Tibial nerve (tissue), 4 donors: Measurements from ENCODE around the gene KCNK3. TPM values are rescaled to one million over a fixed set of nuclear protein-coding genes. Genes with fewer than 3 reads are reported as not detected.

Source experiments
- DNase-seq, 2 donors: peaks; one replicate each; pipeline ENCODE4 v3.0.0-alpha.2; 2019; ENCODE audit warnings: low spot score in 2 of 2
- H3K27ac ChIP-seq, 4 donors: fragments of 200-600 bp; sonication (generic) in 3 of 4; one replicate each; pipeline ENCODE4 v1.5.1; 2017 to 2019; ENCODE audit warnings: mild to moderate bottlenecking in 1 of 4
- H3K27me3 ChIP-seq, 2 donors: fragments of 200-600 bp; sonication (generic) in 1 of 2; one replicate each; pipeline versions ENCODE4 v1.5.1 to v1.6.0; 2017 to 2019
- H3K36me3 ChIP-seq, 3 donors: fragments of 200-600 bp; sonication (generic); one replicate each; pipeline ENCODE4 v1.5.1; 2018 to 2019
- H3K4me1 ChIP-seq, 4 donors: fragments of 200-600 bp; sonication (generic) in 3 of 4; one replicate each; pipeline ENCODE4 v1.5.1; 2017 to 2019
- H3K4me3 ChIP-seq, 4 donors: fragments of 200-600 bp; sonication (generic) in 3 of 4; one replicate each; pipeline ENCODE4 v1.5.1; 2017 to 2019; ENCODE audit warnings: mild to moderate bottlenecking in 1 of 4, moderate library complexity in 1 of 4
- H3K9me3 ChIP-seq, 4 donors: fragments of 200-600 bp; sonication (generic) in 3 of 4; one replicate each; pipeline ENCODE4 v1.5.1; 2017 to 2019
- CTCF ChIP-seq, 5 experiments: fragments of 200-600 bp in 3 of 5; fragments of 450-650 bp in 2 of 5; sonication (generic) in 3 of 5; IDR thresholded peaks; one replicate each; pipeline ENCODE4 v1.5.1; 2016 to 2019; ENCODE audit warnings: antibody characterized with exemption in 5 of 5, mild to moderate bottlenecking in 3 of 5, moderate library complexity in 2 of 5
- EP300 ChIP-seq, 2 donors: sonication (generic); formaldehyde crosslinking; IDR thresholded peaks; one replicate each; pipeline ENCODE4 v1.6.1; 2017; ENCODE audit warnings: antibody characterized with exemption in 2 of 2, mild to moderate bottlenecking in 1 of 2
- POLR2A ChIP-seq, 2 donors: fragments of 450-650 bp; IDR thresholded peaks; one replicate each; pipeline ENCODE4 v1.6.1; 2017; ENCODE audit warnings: antibody characterized with exemption in 2 of 2, mild to moderate bottlenecking in 2 of 2, moderate library complexity in 2 of 2
- WGBS, 2 donors: methylation state at CpG; one replicate each; pipeline ENCODE4 v1.1.5; 2018; 5-methylcytosine and 5-hydroxymethylcytosine counted together
- total RNA-seq, 4 donors: library from RNA; depleted of rRNA; stranded (reverse); fragments of >200 nt; gene quantifications; one replicate each; pipeline ENCODE4 v1.1.0, GENCODE V29; 2016

The KCNK3 gene
- 1 to 10 TPM in 3 of 4 donors, under 1 TPM in 1; 0.84 to 6.9 (median 1.7) TPM for total RNA-seq

GRCh38 chr2:26692279-26692896 is at the start of gene KCNK3:
Gene KCNK3, plus strand, starts transcription at chr2:26692722. Its CDS starts 154 bp downstream, at chr2:26692876.
- no peaks in the 10 kb centered on the region for H3K9me3 ChIP-seq
- peak within 1 kb of the TSS; percentile 16 to 48 (median 24) for H3K4me3 ChIP-seq
- 3% methylated on average over 17 to 36 of the region's 64 CpGs for WGBS, 2 donors
- H3K4me1 ChIP-seq = peaks cover 0 to 18% (median 9%) of the 10 kb centered on the region in 4 donors
- peaks cover 0 to 79% of the 10 kb centered on the region in 2 donors for H3K27me3 ChIP-seq
- no peak for DNase-seq
- H3K36me3 ChIP-seq = no peaks in the 10 kb centered on the region
- H3K27ac ChIP-seq = peak within 1 kb of the TSS in 1 of 4 donors; percentile 36
- no peak for TF ChIP-seq CTCF (IDR thresholded peaks at IDR 0.05)
- no peak for TF ChIP-seq POLR2A (IDR thresholded peaks at IDR 0.05)
- no peak for TF ChIP-seq EP300 (IDR thresholded peaks at IDR 0.05)

GRCh38 chr2:26644188-26644835 is 48.2 kb upstream of the KCNK3 start:
- no peak overlapping the region for H3K27ac ChIP-seq
- no peaks in the 10 kb centered on the region for H3K36me3 ChIP-seq
- H3K4me1 ChIP-seq = peaks cover 0 to 8% (median 0%) of the 10 kb centered on the region in 4 donors
- H3K9me3 ChIP-seq = no peaks in the 10 kb centered on the region
- H3K4me3 ChIP-seq = no peak overlapping the region
- DNase-seq = no peak
- TF ChIP-seq EP300 (IDR thresholded peaks at IDR 0.05) = no peak
- TF ChIP-seq POLR2A (IDR thresholded peaks at IDR 0.05) = no peak
- no peak for TF ChIP-seq CTCF (IDR thresholded peaks at IDR 0.05)
- 83 to 84% methylated on average over 13 of the region's 13 CpGs for WGBS, 2 donors
- H3K27me3 ChIP-seq = peaks cover 0 to 12% of the 10 kb centered on the region in 2 donors

GRCh38 chr2:26645762-26646161 is 46.8 kb upstream of the KCNK3 start:
- 91 to 93% methylated on average over 10 of the region's 10 CpGs for WGBS, 2 donors
- TF ChIP-seq EP300 (IDR thresholded peaks at IDR 0.05) = no peak
- no peak for TF ChIP-seq CTCF (IDR thresholded peaks at IDR 0.05)
- no peak for TF ChIP-seq POLR2A (IDR thresholded peaks at IDR 0.05)
- DNase-seq = no peak

GRCh38 chr2:26646986-26647672 is 45.4 kb upstream of the KCNK3 start:
- H3K9me3 ChIP-seq = no peaks in the 10 kb centered on the region
- TF ChIP-seq EP300 (IDR thresholded peaks at IDR 0.05) (no peak), CTCF (IDR thresholded peaks at IDR 0.05) (no peak), POLR2A (IDR thresholded peaks at IDR 0.05) (no peak)
- no peak overlapping the region for H3K4me3 ChIP-seq
- peaks cover 0 to 11% (median 1%) of the 10 kb centered on the region in 4 donors for H3K4me1 ChIP-seq
- H3K27ac ChIP-seq = no peak overlapping the region
- no peak for DNase-seq
- H3K27me3 ChIP-seq = peaks cover 0 to 8% of the 10 kb centered on the region in 2 donors
- H3K36me3 ChIP-seq = no peaks in the 10 kb centered on the region
- 65 to 68% methylated on average over 6 of the region's 6 CpGs for WGBS, 2 donors

More at GRCh38 chr2:26645762-26646161, 46.8 kb upstream of the KCNK3 start:
- Histone ChIP-seq H3K9me3 (no peaks in the 10 kb centered on the region), H3K27me3 (peaks cover 0 to 12% of the 10 kb centered on the region in 2 donors), H3K36me3 (no peaks in the 10 kb centered on the region), H3K4me3 (no peak overlapping the region), H3K4me1 (peaks cover 0 to under 1% (median 0%) of the 10 kb centered on the region in 4 donors), H3K27ac (no peak overlapping the region)
